ENCODE results near the gene ATG9A.

ATG9A gene

GRCh38 chr2:219175928-219176817, 53.3 kb downstream of the ATG9A start:
- DNase-seq: peak; percentile 15

GRCh38 chr2:219175486-219175885, 54.0 kb downstream of the ATG9A start:
- no peak for DNase-seq

- no peak for DNase-seq
Measured at GRCh38 chr2:219174801-219175200, 54.6 kb downstream of the ATG9A start.

- DNase-seq: no peak
Measured at GRCh38 chr2:219174146-219174545, 55.3 kb downstream of the ATG9A start.

GRCh38 chr2:219173176-219173575, 56.3 kb downstream of the ATG9A start:
- DNase-seq: no peak

GRCh38 chr2:219172231-219173154, 56.9 kb downstream of the ATG9A start:
- DNase-seq: no peak

- DNase-seq: no peak
Measured at GRCh38 chr2:219171231-219171651, 58.2 kb downstream of the ATG9A start.

GRCh38 chr2:219169930-219170654, 59.3 kb downstream of the ATG9A start, which contains the start of gene SLC23A3:
TSS of gene SLC23A3 (minus strand) at chr2:219170029. CDS start at chr2:219169984, 45 bp downstream.
- DNase-seq: no peak

Measured in GF-D8 (cell line).